SK-N-SH treated with all-trans-retinoic acid at 6 μM for 48 hours (cell line): ENCODE measurements around the gene PRMT9.

Source experiments
- ATAC-seq: fragments of 200-7000 bp; cut with Tn5 transposase; 3 replicates; pipeline ENCODE4 v1.9.1; 2020; ENCODE audit warnings: mild to moderate bottlenecking, moderate library complexity
- BACH2 ChIP-seq: fragments of 250-450 bp; sonication (Bioruptor Pico); IDR thresholded peaks from 2 replicates; pipeline ENCODE4 v1.9.0; 2021; ENCODE audit warnings: mild to moderate bottlenecking, borderline replicate concordance
- CREB5 ChIP-seq: fragments of 250-450 bp; sonication (Bioruptor Pico); IDR thresholded peaks from 2 replicates; pipeline ENCODE4 v1.5.1; 2020; ENCODE audit warnings: low read depth, mild to moderate bottlenecking, moderate library complexity
- CSDC2 ChIP-seq: fragments of 250-450 bp; sonication (Bioruptor Pico); IDR thresholded peaks from 2 replicates; pipeline ENCODE4 v1.5.0; 2020; ENCODE audit warnings: mild to moderate bottlenecking, moderate library complexity
- CSRNP3 ChIP-seq: fragments of 250-450 bp; sonication (Bioruptor Pico); IDR thresholded peaks from 2 replicates; pipeline ENCODE4 v1.5.1; 2021; ENCODE audit warnings: mild to moderate bottlenecking, moderate library complexity
- ESRRG ChIP-seq: fragments of 250-450 bp; sonication (Bioruptor Pico); IDR thresholded peaks from 2 replicates; pipeline ENCODE4 v1.6.1; 2021; ENCODE audit warnings: mild to moderate bottlenecking
- GLIS3 ChIP-seq: fragments of 250-450 bp; sonication (Bioruptor Pico); IDR thresholded peaks from 2 replicates; pipeline ENCODE4 v1.5.0; 2020; ENCODE audit warnings: mild to moderate bottlenecking, moderate library complexity
- ISL1 ChIP-seq: fragments of 250-450 bp; sonication (Bioruptor Pico); IDR thresholded peaks from 2 replicates; pipeline ENCODE4 v2.1.2; 2022; ENCODE audit warnings: mild to moderate bottlenecking, moderate library complexity
- OSR1 ChIP-seq: fragments of 250-450 bp; sonication (Bioruptor Pico); IDR thresholded peaks from 2 replicates; pipeline ENCODE4 v1.8.0; 2022; ENCODE audit warnings: moderate library complexity, mild to moderate bottlenecking, inconsistent platforms
- POU6F1 ChIP-seq: fragments of 250-450 bp; sonication (Bioruptor Pico); IDR thresholded peaks from 2 replicates; pipeline ENCODE4 v1.8.0; 2021; ENCODE audit warnings: low read depth, mild to moderate bottlenecking, moderate library complexity, borderline replicate concordance
- PPARA ChIP-seq: fragments of 250-450 bp; sonication (Bioruptor Pico); IDR thresholded peaks from 2 replicates; pipeline ENCODE4 v1.5.0; 2020; ENCODE audit warnings: mild to moderate bottlenecking, borderline replicate concordance
- RARB ChIP-seq: fragments of 250-450 bp; sonication (Bioruptor Pico); IDR thresholded peaks from 2 replicates; pipeline ENCODE4 v1.8.0; 2021; ENCODE audit warnings: mild to moderate bottlenecking, moderate library complexity
- SNAI2 ChIP-seq: fragments of 250-450 bp; sonication (Bioruptor Pico); IDR thresholded peaks from 2 replicates; pipeline ENCODE4 v1.5.0; 2020; ENCODE audit warnings: mild to moderate bottlenecking, moderate library complexity
- TCF4 ChIP-seq: fragments of 250-450 bp; sonication (Bioruptor Pico); IDR thresholded peaks from 2 replicates; pipeline ENCODE4 v1.8.0; 2021; ENCODE audit warnings: mild to moderate bottlenecking, moderate library complexity, borderline replicate concordance
- TOX ChIP-seq: fragments of 250-450 bp; sonication (Bioruptor Pico); IDR thresholded peaks from 2 replicates; pipeline ENCODE4 v1.8.0; 2021; ENCODE audit warnings: mild to moderate bottlenecking, moderate library complexity, borderline replicate concordance
- TSHZ2 ChIP-seq: fragments of 250-450 bp; sonication (Bioruptor Pico); IDR thresholded peaks from 2 replicates; pipeline ENCODE4 v1.5.0; 2020; ENCODE audit warnings: mild to moderate bottlenecking, moderate library complexity
- ZC3H10 ChIP-seq: fragments of 250-450 bp; sonication (Bioruptor Pico); IDR thresholded peaks from 2 replicates; pipeline ENCODE4 v1.5.1; 2021; ENCODE audit warnings: mild to moderate bottlenecking, moderate library complexity
- ZFP3 ChIP-seq: fragments of 250-450 bp; sonication (Bioruptor Pico); IDR thresholded peaks from 2 replicates; pipeline ENCODE4 v1.5.0; 2020; ENCODE audit warnings: mild to moderate bottlenecking, moderate library complexity
- ZFP30 ChIP-seq: fragments of 450-650 bp; formaldehyde crosslinking; IDR thresholded peaks from 2 replicates; pipeline ENCODE4 v1.5.0; 2022; ENCODE audit warnings: mild to moderate bottlenecking, moderate library complexity
- ZNF70 ChIP-seq: fragments of 450-650 bp; formaldehyde crosslinking; IDR thresholded peaks from 2 replicates; pipeline ENCODE4 v1.5.0; 2020; ENCODE audit warnings: mild to moderate bottlenecking, moderate library complexity

PRMT9 gene

GRCh38 chr4:147723326-147723725, 39.4 kb upstream of the PRMT9 start (continued):
- TF ChIP-seq TCF4 (CRISPR knock-in tag): no peak
- TF ChIP-seq TOX: no peak
- no peak for TF ChIP-seq RARB
- TF ChIP-seq GLIS3 (CRISPR knock-in tag): no peak

- TF ChIP-seq RARB (no peak), CSRNP3 (CRISPR knock-in tag) (no peak)
- ATAC-seq: no peak
Observed at GRCh38 chr4:147717878-147718277, 33.9 kb upstream of the PRMT9 start.

GRCh38 chr4:147714575-147715401, 30.8 kb upstream of the PRMT9 start:
- peak; percentile 89 for ATAC-seq

GRCh38 chr4:147709999-147710398, 26.0 kb upstream of the PRMT9 start:
- peak; percentile 57 for ATAC-seq
- TF ChIP-seq ZC3H10 (CRISPR knock-in tag) (no peak), TSHZ2 (CRISPR knock-in tag) (no peak), ZNF70 (CRISPR knock-in tag) (no peak), POU6F1 (CRISPR knock-in tag) (no peak), BACH2 (no peak), TOX (no peak), ISL1 (CRISPR knock-in tag) (no peak), SNAI2 (CRISPR knock-in tag) (no peak)
- TF ChIP-seq, all 23 proteins: peak for 0

More at GRCh38 chr4:147714575-147715401, 30.8 kb upstream of the PRMT9 start:
- TF ChIP-seq ISL1 (CRISPR knock-in tag) (peak; percentile 65), ZNF70 (CRISPR knock-in tag) (no peak), ESRRG (CRISPR knock-in tag) (no peak)

- ATAC-seq: peak; percentile 82
Observed at GRCh38 chr4:147707892-147708672, 24.1 kb upstream of the PRMT9 start.

More at GRCh38 chr4:147707892-147708672, 24.1 kb upstream of the PRMT9 start:
- TF ChIP-seq PPARA (CRISPR knock-in tag) (no peak), ZFP30 (CRISPR knock-in tag) (no peak), SNAI2 (CRISPR knock-in tag) (no peak), CSRNP3 (CRISPR knock-in tag) (no peak), OSR1 (CRISPR knock-in tag) (no peak), TCF4 (CRISPR knock-in tag) (no peak), ESRRG (CRISPR knock-in tag) (no peak), TOX (no peak), CREB5 (no peak), POU6F1 (CRISPR knock-in tag) (no peak), ZFP3 (CRISPR knock-in tag) (no peak), BACH2 (no peak), RARB (no peak), CSDC2 (CRISPR knock-in tag) (no peak)
